LNCaP clone FGC (cell line): Measurements from ENCODE around the gene LTBP3.

Source experiments
- DNase-seq: peaks from one replicate; pipeline ENCODE4 v3.0.0-alpha.2; 2011; ENCODE audit warnings: low read depth
- H3K4me3 ChIP-seq: 2 replicates; pipeline ENCODE4 v1.5.1; 2011; ENCODE audit warnings: mild to moderate bottlenecking, low read depth, low read length, control low read depth
- TF ChIP-seq, protein P1 (sequence below): IDR thresholded peaks from 2 replicates; pipeline ENCODE4 v1.5.1; 2012; ENCODE audit warnings: mild to moderate bottlenecking; ENCODE audit not compliant: control insufficient read depth, insufficient read depth; ENCODE audit errors: extremely low read depth

The LTBP3 gene

DNA sequence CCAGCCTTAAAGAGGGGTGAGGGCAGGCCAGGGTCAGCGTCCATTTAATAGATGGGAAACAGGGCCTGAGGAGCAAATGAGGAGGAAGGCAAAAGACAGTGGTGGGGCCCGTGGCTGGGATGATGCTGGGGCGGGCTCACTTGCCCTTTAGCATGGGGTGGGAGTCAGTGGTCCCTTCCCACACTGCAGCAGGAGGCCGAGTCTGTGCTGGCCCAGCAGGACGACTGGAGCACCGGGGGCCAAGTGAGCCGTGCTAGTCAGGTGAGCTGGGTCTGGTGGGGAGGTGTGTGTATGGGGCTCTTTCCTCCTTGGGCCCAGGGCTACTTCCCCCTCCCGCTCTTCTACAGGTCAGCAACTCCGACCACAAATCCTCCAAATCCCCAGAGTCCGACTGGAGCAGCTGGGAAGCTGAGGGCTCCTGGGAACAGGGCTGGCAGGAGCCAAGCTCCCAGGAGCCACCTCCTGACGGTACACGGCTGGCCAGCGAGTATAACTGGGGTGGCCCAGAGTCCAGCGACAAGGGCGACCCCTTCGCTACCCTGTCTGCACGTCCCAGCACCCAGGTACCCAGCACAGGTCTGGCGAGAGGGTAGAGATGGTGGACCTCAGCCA, 20.4 kb downstream of the LTBP3 start:
- TF ChIP-seq, protein P1, sequence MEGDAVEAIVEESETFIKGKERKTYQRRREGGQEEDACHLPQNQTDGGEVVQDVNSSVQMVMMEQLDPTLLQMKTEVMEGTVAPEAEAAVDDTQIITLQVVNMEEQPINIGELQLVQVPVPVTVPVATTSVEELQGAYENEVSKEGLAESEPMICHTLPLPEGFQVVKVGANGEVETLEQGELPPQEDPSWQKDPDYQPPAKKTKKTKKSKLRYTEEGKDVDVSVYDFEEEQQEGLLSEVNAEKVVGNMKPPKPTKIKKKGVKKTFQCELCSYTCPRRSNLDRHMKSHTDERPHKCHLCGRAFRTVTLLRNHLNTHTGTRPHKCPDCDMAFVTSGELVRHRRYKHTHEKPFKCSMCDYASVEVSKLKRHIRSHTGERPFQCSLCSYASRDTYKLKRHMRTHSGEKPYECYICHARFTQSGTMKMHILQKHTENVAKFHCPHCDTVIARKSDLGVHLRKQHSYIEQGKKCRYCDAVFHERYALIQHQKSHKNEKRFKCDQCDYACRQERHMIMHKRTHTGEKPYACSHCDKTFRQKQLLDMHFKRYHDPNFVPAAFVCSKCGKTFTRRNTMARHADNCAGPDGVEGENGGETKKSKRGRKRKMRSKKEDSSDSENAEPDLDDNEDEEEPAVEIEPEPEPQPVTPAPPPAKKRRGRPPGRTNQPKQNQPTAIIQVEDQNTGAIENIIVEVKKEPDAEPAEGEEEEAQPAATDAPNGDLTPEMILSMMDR: no peak
- no peak for DNase-seq

DNA sequence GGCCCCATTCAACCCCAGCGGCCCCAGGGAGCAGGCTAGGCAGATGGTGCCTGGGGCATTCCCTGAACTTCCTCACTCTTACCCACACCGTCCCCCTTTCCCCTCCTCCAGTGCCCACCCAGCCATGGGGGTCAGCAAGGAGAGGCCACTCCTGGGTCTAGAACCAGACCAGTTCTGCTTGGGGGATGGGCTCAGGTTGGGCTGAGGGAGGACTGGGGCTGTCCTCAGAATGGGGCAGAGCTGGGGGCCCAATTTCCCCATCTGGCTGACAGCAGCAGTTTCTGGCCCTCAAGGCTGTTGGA, 20.9 kb downstream of the LTBP3 start:
- no peak for DNase-seq
- TF ChIP-seq, protein P1: no peak
- H3K4me3 ChIP-seq: no peak overlapping the region

More for the DNA sequence above, 20.4 kb downstream of the LTBP3 start:
- H3K4me3 ChIP-seq: no peak overlapping the region

DNA sequence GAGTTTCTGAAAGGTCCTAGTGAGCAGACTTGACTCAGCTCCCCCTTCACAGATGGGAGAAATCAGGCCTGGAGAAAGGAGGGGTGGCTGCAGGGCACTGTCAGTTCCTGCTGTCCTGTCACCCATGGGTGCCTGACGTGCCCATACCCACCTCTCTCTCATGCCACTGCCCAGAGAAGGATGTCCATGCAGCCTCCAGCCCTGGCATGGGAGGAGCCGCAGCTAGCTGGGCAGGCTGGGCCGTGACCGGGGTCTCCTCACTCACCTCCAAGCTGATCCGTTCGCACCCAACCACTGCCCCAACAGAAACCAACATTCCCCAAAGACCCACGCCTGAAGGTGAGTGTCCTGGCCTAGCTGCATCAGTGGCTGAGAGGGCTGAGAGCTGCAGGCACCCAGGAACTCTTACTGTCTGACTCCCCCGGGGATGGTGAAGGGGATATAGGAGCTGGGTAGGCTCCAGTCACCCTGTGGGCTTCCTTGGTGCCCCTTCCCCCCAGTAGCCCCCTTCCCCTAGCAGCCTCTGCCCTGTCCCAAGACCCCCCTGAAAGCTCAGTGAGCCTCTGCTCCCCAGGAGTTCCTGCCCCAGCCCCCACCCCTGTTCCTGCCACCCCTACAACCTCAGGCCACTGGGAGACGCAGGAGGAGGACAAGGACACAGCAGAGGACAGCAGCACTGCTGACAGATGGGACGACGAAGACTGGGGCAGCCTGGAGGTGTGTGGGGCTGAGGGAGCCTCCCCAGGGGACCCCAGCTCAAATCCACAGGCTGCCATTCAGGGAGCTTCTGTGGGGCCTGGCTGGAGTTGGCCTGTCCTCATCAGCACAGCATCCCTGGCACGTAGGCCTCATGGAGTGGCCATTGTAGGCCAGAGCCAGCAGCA, 21.5 kb downstream of the LTBP3 start:
- DNase-seq: no peak
- no peak overlapping the region for H3K4me3 ChIP-seq
- TF ChIP-seq, protein P1: no peak

DNA sequence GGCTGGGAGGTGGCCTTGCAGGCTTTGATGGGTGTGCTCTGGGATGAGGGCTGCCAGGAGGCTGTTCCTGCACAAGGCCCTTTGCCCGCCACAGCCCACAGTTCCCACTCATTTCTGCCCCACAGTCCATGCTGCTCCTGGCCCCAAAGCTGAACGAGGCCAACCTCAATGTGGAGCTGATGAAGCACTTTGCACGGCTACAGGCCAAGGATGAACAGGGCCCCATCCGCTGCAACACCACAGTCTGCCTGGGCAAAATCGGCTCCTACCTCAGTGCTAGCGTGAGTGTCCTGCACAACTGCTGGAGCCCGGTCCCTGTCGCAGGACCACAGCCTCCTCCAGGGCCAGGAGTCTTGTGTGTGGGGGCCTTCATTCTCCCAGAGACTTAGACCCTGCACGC, 23.1 kb downstream of the LTBP3 start:
- TF ChIP-seq, protein P1: no peak
- DNase-seq: no peak
- H3K4me3 ChIP-seq: no peak overlapping the region

DNA sequence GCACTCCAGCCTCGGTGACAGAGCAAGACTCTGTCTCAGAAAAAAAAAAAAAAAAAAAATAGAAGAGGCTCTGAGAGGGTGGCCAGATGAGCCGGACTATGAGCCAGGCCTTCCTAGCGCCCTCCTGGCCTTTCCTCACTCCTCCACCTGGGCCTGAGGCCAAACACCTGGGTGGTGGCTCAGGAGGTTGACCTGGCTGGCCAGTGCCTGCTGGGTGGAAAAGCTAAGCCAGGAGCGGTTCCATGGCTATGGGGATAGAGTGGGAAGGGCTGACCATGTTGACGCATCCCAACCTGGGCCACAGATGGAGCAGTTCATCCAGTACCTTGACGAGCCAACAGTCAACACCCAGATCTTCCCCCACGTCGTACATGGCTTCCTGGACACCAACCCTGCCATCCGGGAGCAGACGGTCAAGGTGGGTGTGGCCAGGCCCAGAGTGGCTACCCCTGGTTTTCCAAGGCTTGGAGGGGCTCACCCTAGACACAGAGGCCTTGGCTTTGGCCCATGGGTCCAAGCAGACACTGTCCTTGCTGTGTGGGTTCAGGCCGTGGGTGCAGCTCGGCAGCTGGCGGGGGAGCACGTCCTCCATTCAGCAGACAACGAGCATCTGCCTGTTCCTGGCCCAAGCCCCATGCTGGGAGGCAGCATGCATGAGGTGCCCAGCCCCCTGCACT, 25.6 kb downstream of the LTBP3 start:
- no peak for DNase-seq
- no peak overlapping the region for H3K4me3 ChIP-seq
- TF ChIP-seq, protein P1: no peak

DNA sequence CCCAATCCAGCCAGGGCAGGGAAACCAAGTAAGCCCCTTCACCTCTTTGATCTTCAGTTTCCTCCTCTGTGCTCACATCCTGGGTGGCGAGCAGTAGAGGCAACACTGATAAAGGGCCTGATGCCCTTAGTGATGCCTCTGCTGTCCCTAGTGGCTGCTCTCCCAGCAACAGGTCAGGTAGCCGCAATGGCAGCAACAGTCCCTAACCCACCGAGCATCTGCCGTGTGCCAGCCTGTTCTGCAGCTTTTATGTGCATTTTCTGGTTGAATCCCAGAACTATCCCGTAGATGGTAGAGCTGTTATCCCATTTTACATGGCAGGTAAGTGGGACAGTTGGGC, 28.0 kb downstream of the LTBP3 start:
- no peak overlapping the region for H3K4me3 ChIP-seq
- TF ChIP-seq, protein P1: no peak
- no peak for DNase-seq
